HEK293 (cell line): ENCODE results near the gene LAMA2.

ENCODE experiments used
- CTCF ChIA-PET: fragments of 350-600 bp; formaldehyde crosslinking; extraction: SDS; loops from one replicate; lab custom pipeline; 2021; ENCODE audit warnings: antibody characterized with exemption; lab: Yijun Ruan, JAX
- POLR2A ChIA-PET: fragments of 300-600 bp; formaldehyde crosslinking; extraction: SDS; loops from one replicate; lab custom pipeline; 2020; ENCODE audit warnings: antibody characterized with exemption, inconsistent platforms; lab: Yijun Ruan, JAX
- H3K27ac ChIP-seq: fragments of 200-500 bp; sonication (Bioruptor generic); 2 replicates; pipeline ENCODE4 v1.5.1; 2014; ENCODE audit warnings: low read depth, low read length, control low read depth, inconsistent platforms; ENCODE audit errors: extremely low read depth
- H3K36me3 ChIP-seq, 2 experiments: fragments of 200-500 bp in 1 of 2; sonication (Bioruptor generic) in 1 of 2; 1 replicate in 1 of 2; 2 replicates in 1 of 2; pipeline ENCODE4 v1.5.1; 2014 to 2017; ENCODE audit warnings: inconsistent platforms in 2 of 2, low read length in 2 of 2; ENCODE audit not compliant: control insufficient read depth in 2 of 2, insufficient read depth in 1 of 2
- H3K4me1 ChIP-seq: fragments of 200-500 bp; sonication (Bioruptor generic); 2 replicates; pipeline ENCODE4 v1.5.1; 2014; ENCODE audit warnings: mild to moderate bottlenecking, low read length, inconsistent platforms; ENCODE audit not compliant: control insufficient read depth, insufficient read depth
- H3K4me3 ChIP-seq: 2 replicates; pipeline ENCODE4 v1.5.1; 2011; ENCODE audit warnings: low read depth, mild to moderate bottlenecking, control low read depth, low read length, moderate library complexity
- H3K9me3 ChIP-seq: fragments of 200-500 bp; sonication (Bioruptor generic); 2 replicates; pipeline ENCODE4 v1.5.1; 2014; ENCODE audit warnings: low read depth, low read length, inconsistent platforms; ENCODE audit not compliant: control insufficient read depth, insufficient read depth
- EGR2 ChIP-seq: fragments of 450-650 bp; formaldehyde crosslinking; IDR thresholded peaks from 2 replicates; pipeline ENCODE4 v1.5.1; 2016; ENCODE audit warnings: low read depth, missing biosample characterization, missing genetic modification characterization
- KLF16 ChIP-seq: fragments of 450-650 bp; formaldehyde crosslinking; IDR thresholded peaks from 2 replicates; pipeline ENCODE4 v1.5.1; 2017; ENCODE audit warnings: missing biosample characterization, missing genetic modification characterization
- KLF8 ChIP-seq: fragments of 450-650 bp; formaldehyde crosslinking; IDR thresholded peaks from 2 replicates; pipeline ENCODE4 v1.5.1; 2016; ENCODE audit warnings: missing biosample characterization, missing genetic modification characterization
- REPIN1 ChIP-seq: fragments of 450-650 bp; formaldehyde crosslinking; IDR thresholded peaks from 2 replicates; pipeline ENCODE4 v1.5.1; 2017; ENCODE audit warnings: missing biosample characterization, missing genetic modification characterization, low read depth
- SETDB1 ChIP-seq: IDR thresholded peaks from one replicate; pipeline ENCODE4 v1.6.1; 2017; ENCODE audit warnings: mild to moderate bottlenecking, low read length, moderate library complexity, mixed read lengths; ENCODE audit not compliant: insufficient read length
- SP2 ChIP-seq: fragments of 450-650 bp; formaldehyde crosslinking; IDR thresholded peaks from 2 replicates; pipeline ENCODE4 v1.5.1; 2016; ENCODE audit warnings: missing biosample characterization, missing genetic modification characterization
- ZBTB11 ChIP-seq: fragments of 450-650 bp; formaldehyde crosslinking; conservative IDR thresholded peaks from 2 replicates; pipeline ENCODE4 v1.5.1; 2016; ENCODE audit warnings: low read depth, missing biosample characterization, missing genetic modification characterization
- ZFP3 ChIP-seq: fragments of 450-650 bp; formaldehyde crosslinking; IDR thresholded peaks from 2 replicates; pipeline ENCODE4 v1.5.1; 2016; ENCODE audit warnings: low read depth, missing biosample characterization, missing genetic modification characterization
- ZNF174 ChIP-seq: fragments of 450-650 bp; formaldehyde crosslinking; IDR thresholded peaks from 2 replicates; pipeline ENCODE4 v1.5.0; 2017; ENCODE audit warnings: missing biosample characterization, mild to moderate bottlenecking, missing genetic modification characterization
- ZNF239 ChIP-seq: fragments of 450-650 bp; formaldehyde crosslinking; IDR thresholded peaks from 2 replicates; pipeline ENCODE4 v1.5.1; 2016; ENCODE audit warnings: missing biosample characterization, missing genetic modification characterization
- ZNF266 ChIP-seq: fragments of 450-650 bp; formaldehyde crosslinking; IDR thresholded peaks from 2 replicates; pipeline ENCODE4 v1.5.1; 2016; ENCODE audit warnings: missing biosample characterization, missing genetic modification characterization, low read depth
- ZNF311 ChIP-seq: fragments of 450-650 bp; formaldehyde crosslinking; IDR thresholded peaks from 2 replicates; pipeline ENCODE4 v1.5.1; 2017; ENCODE audit warnings: missing biosample characterization, missing genetic modification characterization, borderline replicate concordance
- ZNF335 ChIP-seq: fragments of 450-650 bp; formaldehyde crosslinking; conservative IDR thresholded peaks from 2 replicates; pipeline ENCODE4 v1.5.1; 2016; ENCODE audit warnings: missing biosample characterization, missing genetic modification characterization
- ZNF37A ChIP-seq: fragments of 450-650 bp; IDR thresholded peaks from 2 replicates; pipeline ENCODE4 v1.5.1; 2018; ENCODE audit warnings: missing biosample characterization, missing genetic modification characterization
- ZNF416 ChIP-seq: fragments of 450-650 bp; formaldehyde crosslinking; IDR thresholded peaks from 2 replicates; pipeline ENCODE4 v1.5.1; 2016; ENCODE audit warnings: missing biosample characterization, missing genetic modification characterization
- ZNF510 ChIP-seq: fragments of 450-650 bp; formaldehyde crosslinking; IDR thresholded peaks from 2 replicates; pipeline ENCODE4 v1.5.1; 2018; ENCODE audit warnings: mild to moderate bottlenecking, missing genetic modification characterization, missing biosample characterization; ENCODE audit not compliant: insufficient replicate concordance
- ZNF555 ChIP-seq: fragments of 450-650 bp; formaldehyde crosslinking; conservative IDR thresholded peaks from 2 replicates; pipeline ENCODE4 v1.5.1; 2017; ENCODE audit warnings: missing biosample characterization, mild to moderate bottlenecking, missing genetic modification characterization, inconsistent platforms
- ZNF707 ChIP-seq: fragments of 450-650 bp; formaldehyde crosslinking; IDR thresholded peaks from 2 replicates; pipeline ENCODE4 v1.5.1; 2016; ENCODE audit warnings: missing biosample characterization, missing genetic modification characterization
- TF ChIP-seq, protein P1 (sequence below): fragments of 450-650 bp; formaldehyde crosslinking; IDR thresholded peaks from 2 replicates; pipeline ENCODE4 v1.5.1; 2016; ENCODE audit warnings: missing biosample characterization, missing genetic modification characterization
- TF ChIP-seq, protein P2 (sequence below): fragments of 450-650 bp; formaldehyde crosslinking; IDR thresholded peaks from 2 replicates; pipeline ENCODE4 v1.5.1; 2016; ENCODE audit warnings: missing biosample characterization, missing genetic modification characterization
- TF ChIP-seq, protein P3 (sequence below): fragments of 450-650 bp; formaldehyde crosslinking; IDR thresholded peaks from 2 replicates; pipeline ENCODE4 v1.5.1; 2016; ENCODE audit warnings: missing biosample characterization, missing genetic modification characterization, borderline replicate concordance
- TF ChIP-seq, protein P4 (sequence below): fragments of 450-650 bp; formaldehyde crosslinking; conservative IDR thresholded peaks from 2 replicates; pipeline ENCODE4 v1.5.1; 2016; ENCODE audit warnings: low read depth, missing biosample characterization, missing genetic modification characterization

Gene LAMA2

DNA sequence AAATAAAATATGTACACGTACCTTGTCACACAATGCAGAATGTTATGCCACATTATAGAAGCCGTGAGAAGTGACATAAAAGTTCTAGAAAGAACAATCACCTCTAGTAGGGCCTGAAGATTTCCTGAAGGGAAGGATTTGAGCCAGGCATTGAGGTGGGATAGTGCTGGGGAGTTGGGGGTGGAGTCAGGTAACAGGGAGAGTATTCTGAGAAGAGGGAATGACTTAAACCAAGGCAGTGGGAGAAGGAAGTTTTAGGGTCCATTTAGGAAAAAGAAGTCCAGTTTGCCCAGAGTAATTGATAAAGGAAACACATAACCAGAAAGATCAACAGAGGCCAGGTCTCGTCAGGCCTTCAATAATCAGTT, 564.2 kb downstream of the LAMA2 start:
- Histone ChIP-seq H3K27ac (no peak overlapping the region), H3K36me3 (no peaks in the 10 kb centered on the region), H3K4me3 (no peak overlapping the region), H3K4me1 (no peaks in the 10 kb centered on the region), H3K9me3 (no peaks in the 10 kb centered on the region)
- POLR2A ChIA-PET = no interaction called here
- CTCF ChIA-PET = interaction anchor here (0.8 kb wide), 1 partner anchor 41 kb away, joined by 4 read pairs; no protein-coding TSS in a partner anchor
- TF ChIP-seq ZNF266 (no peak), ZNF707 (tag by site-specific recombination) (no peak), REPIN1 (tag by site-specific recombination) (no peak), ZNF311 (tag by site-specific recombination) (no peak), ZNF335 (tag by site-specific recombination) (no peak), ZBTB11 (tag by site-specific recombination) (no peak)
- TF ChIP-seq, protein P1, sequence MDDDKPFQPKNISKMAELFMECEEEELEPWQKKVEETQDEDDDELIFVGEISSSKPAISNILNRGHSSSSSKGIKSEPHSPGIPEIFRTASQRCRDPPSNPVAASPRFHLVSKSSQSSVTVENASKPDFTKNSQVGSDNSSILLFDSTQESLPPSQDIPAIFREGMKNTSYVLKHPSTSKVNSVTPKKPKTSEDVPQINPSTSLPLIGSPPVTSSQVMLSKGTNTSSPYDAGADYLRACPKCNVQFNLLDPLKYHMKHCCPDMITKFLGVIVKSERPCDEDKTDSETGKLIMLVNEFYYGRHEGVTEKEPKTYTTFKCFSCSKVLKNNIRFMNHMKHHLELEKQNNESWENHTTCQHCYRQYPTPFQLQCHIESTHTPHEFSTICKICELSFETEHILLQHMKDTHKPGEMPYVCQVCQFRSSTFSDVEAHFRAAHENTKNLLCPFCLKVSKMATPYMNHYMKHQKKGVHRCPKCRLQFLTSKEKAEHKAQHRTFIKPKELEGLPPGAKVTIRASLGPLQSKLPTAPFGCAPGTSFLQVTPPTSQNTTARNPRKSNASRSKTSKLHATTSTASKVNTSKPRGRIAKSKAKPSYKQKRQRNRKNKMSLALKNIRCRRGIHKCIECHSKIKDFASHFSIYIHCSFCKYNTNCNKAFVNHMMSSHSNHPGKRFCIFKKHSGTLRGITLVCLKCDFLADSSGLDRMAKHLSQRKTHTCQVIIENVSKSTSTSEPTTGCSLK = no peak
- TF ChIP-seq, protein P2, sequence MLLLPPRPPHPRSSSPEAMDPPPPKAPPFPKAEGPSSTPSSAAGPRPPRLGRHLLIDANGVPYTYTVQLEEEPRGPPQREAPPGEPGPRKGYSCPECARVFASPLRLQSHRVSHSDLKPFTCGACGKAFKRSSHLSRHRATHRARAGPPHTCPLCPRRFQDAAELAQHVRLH (tag by site-specific recombination) = no peak
- TF ChIP-seq, protein P3, sequence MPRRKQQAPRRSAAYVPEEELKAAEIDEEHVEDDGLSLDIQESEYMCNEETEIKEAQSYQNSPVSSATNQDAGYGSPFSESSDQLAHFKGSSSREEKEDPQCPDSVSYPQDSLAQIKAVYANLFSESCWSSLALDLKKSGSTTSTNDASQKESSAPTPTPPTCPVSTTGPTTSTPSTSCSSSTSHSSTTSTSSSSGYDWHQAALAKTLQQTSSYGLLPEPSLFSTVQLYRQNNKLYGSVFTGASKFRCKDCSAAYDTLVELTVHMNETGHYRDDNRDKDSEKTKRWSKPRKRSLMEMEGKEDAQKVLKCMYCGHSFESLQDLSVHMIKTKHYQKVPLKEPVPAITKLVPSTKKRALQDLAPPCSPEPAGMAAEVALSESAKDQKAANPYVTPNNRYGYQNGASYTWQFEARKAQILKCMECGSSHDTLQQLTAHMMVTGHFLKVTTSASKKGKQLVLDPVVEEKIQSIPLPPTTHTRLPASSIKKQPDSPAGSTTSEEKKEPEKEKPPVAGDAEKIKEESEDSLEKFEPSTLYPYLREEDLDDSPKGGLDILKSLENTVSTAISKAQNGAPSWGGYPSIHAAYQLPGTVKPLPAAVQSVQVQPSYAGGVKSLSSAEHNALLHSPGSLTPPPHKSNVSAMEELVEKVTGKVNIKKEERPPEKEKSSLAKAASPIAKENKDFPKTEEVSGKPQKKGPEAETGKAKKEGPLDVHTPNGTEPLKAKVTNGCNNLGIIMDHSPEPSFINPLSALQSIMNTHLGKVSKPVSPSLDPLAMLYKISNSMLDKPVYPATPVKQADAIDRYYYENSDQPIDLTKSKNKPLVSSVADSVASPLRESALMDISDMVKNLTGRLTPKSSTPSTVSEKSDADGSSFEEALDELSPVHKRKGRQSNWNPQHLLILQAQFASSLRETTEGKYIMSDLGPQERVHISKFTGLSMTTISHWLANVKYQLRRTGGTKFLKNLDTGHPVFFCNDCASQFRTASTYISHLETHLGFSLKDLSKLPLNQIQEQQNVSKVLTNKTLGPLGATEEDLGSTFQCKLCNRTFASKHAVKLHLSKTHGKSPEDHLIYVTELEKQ (tag by site-specific recombination) = no peak
- TF ChIP-seq, all 188 proteins: peak for 0

DNA sequence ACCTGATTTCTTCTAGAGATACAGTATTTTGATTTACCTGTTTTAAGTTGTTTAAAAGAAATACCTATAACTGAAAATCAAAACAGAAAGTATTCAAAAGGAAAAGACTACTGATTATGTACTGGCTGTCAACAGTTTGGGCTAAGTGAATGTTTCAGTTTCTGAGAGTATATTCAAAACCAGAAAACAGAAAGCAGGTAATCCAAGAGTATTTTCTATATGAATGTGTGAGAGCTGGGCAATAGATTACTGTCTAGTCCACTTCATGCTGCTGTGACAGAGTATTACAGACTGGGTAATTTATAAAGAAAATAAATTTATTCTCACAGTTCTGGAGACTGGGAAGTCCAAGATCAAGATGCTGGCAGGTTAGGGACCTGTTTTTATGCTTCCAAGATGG, 566.0 kb downstream of the LAMA2 start:
- H3K27ac ChIP-seq = no peak overlapping the region
- POLR2A ChIA-PET = no interaction called here
- no peak overlapping the region for H3K4me3 ChIP-seq
- H3K9me3 ChIP-seq = no peaks in the 10 kb centered on the region
- CTCF ChIA-PET = no interaction called here
- no peaks in the 10 kb centered on the region for H3K4me1 ChIP-seq
- H3K36me3 ChIP-seq = no peaks in the 10 kb centered on the region
- no peak for TF ChIP-seq SP2 (tag by site-specific recombination)
- TF ChIP-seq KLF8 (tag by site-specific recombination) = no peak
- TF ChIP-seq ZNF555 (tag by site-specific recombination) = no peak
- TF ChIP-seq SETDB1 = no peak
- TF ChIP-seq ZNF37A = no peak
- TF ChIP-seq KLF16 (tag by site-specific recombination) = no peak
- no peak for TF ChIP-seq ZNF510
- TF ChIP-seq ZFP3 = no peak
- TF ChIP-seq ZNF239 (tag by site-specific recombination) = no peak
- TF ChIP-seq EGR2 (tag by site-specific recombination) = no peak
- TF ChIP-seq ZNF174 (tag by site-specific recombination) = no peak
- TF ChIP-seq ZNF416 (tag by site-specific recombination) = no peak
- TF ChIP-seq, protein P4, sequence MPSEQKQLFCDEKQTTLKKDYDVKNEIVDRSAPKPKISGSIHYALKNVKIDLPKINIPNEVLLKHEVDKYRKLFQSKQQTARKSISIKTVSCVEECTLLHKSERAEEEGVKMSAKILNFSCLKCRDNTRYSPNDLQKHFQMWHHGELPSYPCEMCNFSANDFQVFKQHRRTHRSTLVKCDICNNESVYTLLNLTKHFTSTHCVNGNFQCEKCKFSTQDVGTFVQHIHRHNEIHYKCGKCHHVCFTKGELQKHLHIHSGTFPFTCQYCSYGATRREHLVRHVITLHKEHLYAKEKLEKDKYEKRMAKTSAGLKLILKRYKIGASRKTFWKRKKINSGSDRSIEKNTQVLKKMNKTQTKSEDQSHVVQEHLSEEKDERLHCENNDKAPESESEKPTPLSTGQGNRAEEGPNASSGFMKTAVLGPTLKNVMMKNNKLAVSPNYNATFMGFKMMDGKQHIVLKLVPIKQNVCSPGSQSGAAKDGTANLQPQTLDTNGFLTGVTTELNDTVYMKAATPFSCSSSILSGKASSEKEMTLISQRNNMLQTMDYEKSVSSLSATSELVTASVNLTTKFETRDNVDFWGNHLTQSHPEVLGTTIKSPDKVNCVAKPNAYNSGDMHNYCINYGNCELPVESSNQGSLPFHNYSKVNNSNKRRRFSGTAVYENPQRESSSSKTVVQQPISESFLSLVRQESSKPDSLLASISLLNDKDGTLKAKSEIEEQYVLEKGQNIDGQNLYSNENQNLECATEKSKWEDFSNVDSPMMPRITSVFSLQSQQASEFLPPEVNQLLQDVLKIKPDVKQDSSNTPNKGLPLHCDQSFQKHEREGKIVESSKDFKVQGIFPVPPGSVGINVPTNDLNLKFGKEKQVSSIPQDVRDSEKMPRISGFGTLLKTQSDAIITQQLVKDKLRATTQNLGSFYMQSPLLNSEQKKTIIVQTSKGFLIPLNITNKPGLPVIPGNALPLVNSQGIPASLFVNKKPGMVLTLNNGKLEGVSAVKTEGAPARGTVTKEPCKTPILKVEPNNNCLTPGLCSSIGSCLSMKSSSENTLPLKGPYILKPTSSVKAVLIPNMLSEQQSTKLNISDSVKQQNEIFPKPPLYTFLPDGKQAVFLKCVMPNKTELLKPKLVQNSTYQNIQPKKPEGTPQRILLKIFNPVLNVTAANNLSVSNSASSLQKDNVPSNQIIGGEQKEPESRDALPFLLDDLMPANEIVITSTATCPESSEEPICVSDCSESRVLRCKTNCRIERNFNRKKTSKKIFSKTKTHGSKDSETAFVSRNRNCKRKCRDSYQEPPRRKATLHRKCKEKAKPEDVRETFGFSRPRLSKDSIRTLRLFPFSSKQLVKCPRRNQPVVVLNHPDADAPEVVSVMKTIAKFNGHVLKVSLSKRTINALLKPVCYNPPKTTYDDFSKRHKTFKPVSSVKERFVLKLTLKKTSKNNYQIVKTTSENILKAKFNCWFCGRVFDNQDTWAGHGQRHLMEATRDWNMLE (tag by site-specific recombination) = no peak
